Measurements from ENCODE around the gene P2RX5.

DNA sequence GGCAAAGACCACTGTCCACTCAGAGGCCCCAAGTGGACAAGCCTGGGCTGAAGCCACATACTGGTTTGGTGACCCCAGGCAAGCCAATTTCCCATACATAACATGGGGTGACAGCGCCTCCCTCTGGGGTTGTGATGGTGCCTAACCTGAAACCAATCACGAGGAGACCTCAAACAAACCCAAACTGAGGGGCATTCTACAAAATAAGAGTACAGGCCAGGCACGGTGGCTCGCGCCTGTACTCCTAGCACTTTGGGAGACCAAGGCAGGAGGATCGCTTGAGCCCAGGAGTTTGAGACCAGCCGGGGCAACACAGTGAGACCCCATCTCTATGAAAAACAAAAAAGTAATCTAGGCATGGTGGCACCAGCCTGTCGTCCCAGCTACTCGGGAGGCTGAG lies 3.6 kb downstream of the P2RX5 start:
- no peak for TF ChIP-seq EZH2 (IDR thresholded peaks at IDR 0.05; ENCODE audit: borderline replicate concordance)
- TF ChIP-seq, protein P1, sequence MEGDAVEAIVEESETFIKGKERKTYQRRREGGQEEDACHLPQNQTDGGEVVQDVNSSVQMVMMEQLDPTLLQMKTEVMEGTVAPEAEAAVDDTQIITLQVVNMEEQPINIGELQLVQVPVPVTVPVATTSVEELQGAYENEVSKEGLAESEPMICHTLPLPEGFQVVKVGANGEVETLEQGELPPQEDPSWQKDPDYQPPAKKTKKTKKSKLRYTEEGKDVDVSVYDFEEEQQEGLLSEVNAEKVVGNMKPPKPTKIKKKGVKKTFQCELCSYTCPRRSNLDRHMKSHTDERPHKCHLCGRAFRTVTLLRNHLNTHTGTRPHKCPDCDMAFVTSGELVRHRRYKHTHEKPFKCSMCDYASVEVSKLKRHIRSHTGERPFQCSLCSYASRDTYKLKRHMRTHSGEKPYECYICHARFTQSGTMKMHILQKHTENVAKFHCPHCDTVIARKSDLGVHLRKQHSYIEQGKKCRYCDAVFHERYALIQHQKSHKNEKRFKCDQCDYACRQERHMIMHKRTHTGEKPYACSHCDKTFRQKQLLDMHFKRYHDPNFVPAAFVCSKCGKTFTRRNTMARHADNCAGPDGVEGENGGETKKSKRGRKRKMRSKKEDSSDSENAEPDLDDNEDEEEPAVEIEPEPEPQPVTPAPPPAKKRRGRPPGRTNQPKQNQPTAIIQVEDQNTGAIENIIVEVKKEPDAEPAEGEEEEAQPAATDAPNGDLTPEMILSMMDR (IDR thresholded peaks at IDR 0.05; ENCODE audit: poor library complexity), result no peak
